Mesenchymal stem cell (in vitro differentiated cells and primary cell): ENCODE data around the gene ZNF236.

ENCODE experiments used
- DNase-seq: peaks from one replicate; pipeline ENCODE4 v3.0.0-alpha.2; 2013
- H2AFZ ChIP-seq: one replicate; pipeline ENCODE4 v1.6.1; 2013; ENCODE audit warnings: low read depth, mild to moderate bottlenecking, control low read depth, inconsistent platforms, low read length, moderate library complexity
- H2AK5ac ChIP-seq: 2 replicates; pipeline ENCODE4 v1.6.1; 2013; ENCODE audit warnings: low read length, moderate library complexity, mild to moderate bottlenecking, inconsistent platforms; ENCODE audit not compliant: severe bottlenecking
- H2BK120ac ChIP-seq: one replicate; pipeline ENCODE4 v1.6.1; 2013; ENCODE audit warnings: low read depth, mild to moderate bottlenecking, inconsistent platforms, low read length, moderate library complexity
- H2BK12ac ChIP-seq, 2 experiments: one replicate each; pipeline ENCODE4 v1.6.1; 2013; ENCODE audit warnings: inconsistent platforms in 2 of 2, low read length in 2 of 2, mild to moderate bottlenecking in 2 of 2, moderate library complexity in 2 of 2, control low read depth in 1 of 2
- H2BK15ac ChIP-seq: one replicate; pipeline ENCODE4 v1.6.1; 2013; ENCODE audit warnings: mild to moderate bottlenecking, low read depth, inconsistent platforms; ENCODE audit not compliant: poor library complexity, severe bottlenecking
- H2BK5ac ChIP-seq: 2 replicates; pipeline ENCODE4 v1.6.1; 2013; ENCODE audit warnings: low read depth, mild to moderate bottlenecking, low read length, control low read depth, inconsistent platforms; ENCODE audit not compliant: poor library complexity, severe bottlenecking
- H3K14ac ChIP-seq, 2 experiments: one replicate each; pipeline ENCODE4 v1.6.1; 2013; ENCODE audit warnings: inconsistent platforms in 2 of 2, low read length in 2 of 2, control low read depth in 1 of 2, mild to moderate bottlenecking in 1 of 2, moderate library complexity in 1 of 2
- H3K18ac ChIP-seq, 2 experiments: one replicate each; pipeline ENCODE4 v1.6.1; 2013; ENCODE audit warnings: inconsistent platforms in 2 of 2, low read length in 2 of 2, control low read depth in 1 of 2, low read depth in 1 of 2, mild to moderate bottlenecking in 1 of 2
- H3K23ac ChIP-seq, 2 experiments: one replicate each; pipeline ENCODE4 v1.6.1; 2013; ENCODE audit warnings: inconsistent platforms in 2 of 2, low read length in 2 of 2, mild to moderate bottlenecking in 2 of 2, moderate library complexity in 2 of 2, control low read depth in 1 of 2
- H3K27ac ChIP-seq: 2 replicates; pipeline ENCODE4 v1.5.1; 2013; ENCODE audit warnings: mild to moderate bottlenecking, moderate library complexity, low read length, control low read depth, inconsistent platforms; ENCODE audit not compliant: poor library complexity, severe bottlenecking
- H3K27me3 ChIP-seq, 2 experiments: 2 replicates each; pipeline versions ENCODE4 v1.6.1 to v1.7.0; 2013; ENCODE audit warnings: low read length in 2 of 2, mild to moderate bottlenecking in 2 of 2, moderate library complexity in 2 of 2, control low read depth in 1 of 2, inconsistent platforms in 1 of 2; ENCODE audit not compliant: control insufficient read depth in 1 of 2, insufficient read depth in 1 of 2
- H3K36me3 ChIP-seq, 2 experiments: 2 replicates each; pipeline versions ENCODE4 v1.6.1 to v1.7.0; 2013; ENCODE audit warnings: low read length in 2 of 2, control low read depth in 1 of 2, inconsistent platforms in 1 of 2, low read depth in 1 of 2, mild to moderate bottlenecking in 1 of 2; ENCODE audit not compliant: insufficient read depth in 2 of 2, control insufficient read depth in 1 of 2
- H3K4ac ChIP-seq, 2 experiments: one replicate each; pipeline ENCODE4 v1.6.1; 2013; ENCODE audit warnings: inconsistent platforms in 2 of 2, low read length in 2 of 2, mild to moderate bottlenecking in 2 of 2, moderate library complexity in 2 of 2, control low read depth in 1 of 2, low read depth in 1 of 2
- H3K4me1 ChIP-seq: 2 replicates; pipeline ENCODE4 v1.6.1; 2013; ENCODE audit warnings: low read depth, low read length, control low read depth; ENCODE audit not compliant: control insufficient read depth, insufficient read depth
- H3K4me2 ChIP-seq: 2 replicates; pipeline ENCODE4 v1.6.1; 2013; ENCODE audit warnings: low read length, mild to moderate bottlenecking, inconsistent platforms; ENCODE audit not compliant: poor library complexity, severe bottlenecking
- H3K4me3 ChIP-seq, 2 experiments: 2 replicates each; pipeline versions ENCODE4 v1.5.1 to v1.7.0; 2013; ENCODE audit warnings: low read length in 2 of 2, mild to moderate bottlenecking in 2 of 2, control low read depth in 1 of 2, low read depth in 1 of 2; ENCODE audit not compliant: insufficient read depth in 1 of 2
- H3K79me1 ChIP-seq: replicated peaks from 2 replicates; pipeline ENCODE4 v1.6.1; 2013; ENCODE audit warnings: mild to moderate bottlenecking, control low read depth, low read length, inconsistent platforms; ENCODE audit not compliant: poor library complexity, severe bottlenecking
- H3K9ac ChIP-seq: 2 replicates; pipeline ENCODE4 v1.7.0; 2013; ENCODE audit warnings: mild to moderate bottlenecking, low read length, moderate library complexity
- H3K9me3 ChIP-seq: 2 replicates; pipeline ENCODE4 v1.7.0; 2013; ENCODE audit warnings: mild to moderate bottlenecking, low read length; ENCODE audit not compliant: control insufficient read depth
- H4K8ac ChIP-seq: one replicate; pipeline ENCODE4 v1.6.1; 2013; ENCODE audit warnings: inconsistent platforms, mild to moderate bottlenecking, low read length, moderate library complexity
- H4K91ac ChIP-seq: one replicate; pipeline ENCODE4 v1.6.1; 2013; ENCODE audit warnings: mild to moderate bottlenecking, low read length, inconsistent platforms
- WGBS: methylation state at CpG from one replicate; pipeline ENCODE4 v1.1.7; 2013; ENCODE audit warnings: mixed read lengths; 5-methylcytosine and 5-hydroxymethylcytosine counted together

The ZNF236 gene

GRCh38 chr18:76835380-76835779 lies 13.0 kb downstream of the ZNF236 start:
- DNase-seq, result no peak
- no peak overlapping the region for H4K91ac ChIP-seq
- no peak overlapping the region for H3K14ac ChIP-seq
- H3K79me1 ChIP-seq, result peaks cover 8% of the 10 kb centered on the region
- no peak overlapping the region for H2BK120ac ChIP-seq
- H3K4ac ChIP-seq, result no peak overlapping the region
- H2BK5ac ChIP-seq, result no peak overlapping the region
- no peak overlapping the region for H4K8ac ChIP-seq
- no peak overlapping the region for H2BK12ac ChIP-seq
- H2BK15ac ChIP-seq, result no peak overlapping the region
- H3K18ac ChIP-seq, result no peak overlapping the region
- no peak overlapping the region for H3K4me2 ChIP-seq
- peaks cover 2% of the 10 kb centered on the region for H3K4me1 ChIP-seq
- no peak overlapping the region for H3K4me3 ChIP-seq
- no peak overlapping the region for H2AK5ac ChIP-seq
- no peak overlapping the region for H3K9ac ChIP-seq
- no peak overlapping the region for H3K23ac ChIP-seq
- H3K36me3 ChIP-seq, result no peaks in the 10 kb centered on the region
- peaks cover 2% of the 10 kb centered on the region for H3K9me3 ChIP-seq
- no peak overlapping the region for H2AFZ ChIP-seq
- H3K27ac ChIP-seq, result no peak overlapping the region
- no peaks in the 10 kb centered on the region for H3K27me3 ChIP-seq

- Histone ChIP-seq H3K27me3 (no peaks in the 10 kb centered on the region), H3K79me1 (peaks cover 10% of the 10 kb centered on the region), H3K4ac (no peak overlapping the region), H2BK12ac (no peak overlapping the region), H4K91ac (no peak overlapping the region), H3K18ac (no peak overlapping the region), H3K4me3 (no peak overlapping the region), H2BK5ac (no peak overlapping the region), H3K14ac (no peak overlapping the region), H2BK15ac (no peak overlapping the region), H2AK5ac (no peak overlapping the region), H4K8ac (no peak overlapping the region), H3K9ac (no peak overlapping the region), H3K27ac (no peak overlapping the region), H3K9me3 (no peaks in the 10 kb centered on the region), H2AFZ (no peak overlapping the region), H3K4me1 (peaks cover 2% of the 10 kb centered on the region), H2BK120ac (no peak overlapping the region), H3K36me3 (no peaks in the 10 kb centered on the region), H3K23ac (no peak overlapping the region), H3K4me2 (no peak overlapping the region)
- no peak for DNase-seq
- WGBS, result 95% methylated on average over 4 of the region's 6 CpGs
Measured at GRCh38 chr18:76837071-76837470, 14.7 kb downstream of the ZNF236 start.

GRCh38 chr18:76838182-76838581 lies 15.8 kb downstream of the ZNF236 start:
- no peak overlapping the region for H4K91ac ChIP-seq
- no peak overlapping the region for H2AFZ ChIP-seq
- no peaks in the 10 kb centered on the region for H3K9me3 ChIP-seq
- peaks cover 2% of the 10 kb centered on the region for H3K4me1 ChIP-seq
- peaks cover 12% of the 10 kb centered on the region for H3K79me1 ChIP-seq
- peak; percentile 60 for DNase-seq
- no peak overlapping the region for H3K23ac ChIP-seq
- H2BK120ac ChIP-seq, result no peak overlapping the region
- H3K4ac ChIP-seq, result no peak overlapping the region
- no peak overlapping the region for H2BK12ac ChIP-seq
- H3K27me3 ChIP-seq, result no peaks in the 10 kb centered on the region
- H3K18ac ChIP-seq, result peak overlapping the region in 1 of 2 experiments; percentile 40
- no peak overlapping the region for H3K27ac ChIP-seq
- H4K8ac ChIP-seq, result peak overlapping the region; percentile 81
- no peak overlapping the region for H3K4me3 ChIP-seq
- H3K36me3 ChIP-seq, result no peaks in the 10 kb centered on the region
- H2AK5ac ChIP-seq, result no peak overlapping the region
- H2BK15ac ChIP-seq, result no peak overlapping the region
- H3K4me2 ChIP-seq, result no peak overlapping the region
- 23% methylated on average over 3 of the region's 3 CpGs for WGBS
- H2BK5ac ChIP-seq, result no peak overlapping the region
- peak overlapping the region; percentile 37 for H3K9ac ChIP-seq
- H3K14ac ChIP-seq, result no peak overlapping the region

- Histone ChIP-seq H3K36me3 (no peaks in the 10 kb centered on the region), H2BK12ac (no peak overlapping the region), H2BK15ac (no peak overlapping the region), H4K8ac (no peak overlapping the region), H3K4me3 (peak overlapping the region in 1 of 2 experiments; percentile 20), H3K79me1 (peaks cover 15% of the 10 kb centered on the region), H4K91ac (no peak overlapping the region), H2BK120ac (no peak overlapping the region), H3K18ac (no peak overlapping the region), H3K23ac (no peak overlapping the region), H3K9me3 (no peaks in the 10 kb centered on the region), H3K4me1 (peaks cover 2% of the 10 kb centered on the region), H2AFZ (no peak overlapping the region), H3K4ac (no peak overlapping the region), H2BK5ac (no peak overlapping the region), H2AK5ac (no peak overlapping the region), H3K27me3 (no peaks in the 10 kb centered on the region), H3K14ac (no peak overlapping the region), H3K9ac (peak overlapping the region; percentile 37), H3K27ac (no peak overlapping the region), H3K4me2 (no peak overlapping the region)
- DNase-seq, result no peak
- WGBS, result 87% methylated on average over 4 of the region's 4 CpGs
Measured at GRCh38 chr18:76839086-76839794, 16.9 kb downstream of the ZNF236 start.
